KMS-11 (cell line): ENCODE data around the gene RAB40C.
A peak's percentile ranks its signal among the peaks of the same experiment; 100 is the strongest.

Experiments
- H2AFZ ChIP-seq: fragments of 200-600 bp; sonication (generic); 2 replicates; pipeline ENCODE4 v1.6.1; 2016; ENCODE audit warnings: antibody characterized with exemption, mixed run types, low read depth
- H3K27ac ChIP-seq: fragments of 200-600 bp; sonication (generic); 2 replicates; pipeline ENCODE4 v1.6.1; 2016; ENCODE audit warnings: mild to moderate bottlenecking, mixed run types
- H3K27me3 ChIP-seq: fragments of 200-600 bp; sonication (generic); 2 replicates; pipeline ENCODE4 v1.6.1; 2017; ENCODE audit warnings: mild to moderate bottlenecking, low read depth, mixed run types, moderate library complexity; ENCODE audit not compliant: insufficient read depth
- H3K36me3 ChIP-seq: fragments of 200-600 bp; sonication (generic); 2 replicates; pipeline ENCODE4 v1.6.1; 2017; ENCODE audit warnings: mild to moderate bottlenecking, mixed run types; ENCODE audit not compliant: insufficient read depth
- H3K4me1 ChIP-seq: fragments of 200-600 bp; sonication (generic); 2 replicates; pipeline ENCODE4 v1.6.1; 2016; ENCODE audit warnings: mild to moderate bottlenecking, low read depth, mixed run types; ENCODE audit not compliant: poor library complexity, severe bottlenecking
- H3K4me2 ChIP-seq: fragments of 200-600 bp; sonication (generic); 2 replicates; pipeline ENCODE4 v1.7.0; 2016; ENCODE audit warnings: mild to moderate bottlenecking, mixed run types
- H3K4me3 ChIP-seq: fragments of 200-600 bp; sonication (generic); IDR thresholded peaks from 2 replicates; pipeline ENCODE4 v1.6.1; 2017; ENCODE audit warnings: low read depth, low read length, mixed read lengths; ENCODE audit not compliant: insufficient read depth
- H3K79me2 ChIP-seq: fragments of 200-600 bp; sonication (generic); 2 replicates; pipeline ENCODE4 v1.6.1; 2016; ENCODE audit warnings: low read depth, mixed run types; ENCODE audit not compliant: insufficient read depth
- H3K9ac ChIP-seq: fragments of 200-600 bp; sonication (generic); 2 replicates; pipeline ENCODE4 v1.6.1; 2016; ENCODE audit warnings: mild to moderate bottlenecking, mixed run types
- H4K20me1 ChIP-seq: fragments of 200-600 bp; sonication (generic); 2 replicates; pipeline ENCODE4 v1.6.1; 2016; ENCODE audit warnings: mild to moderate bottlenecking, mixed run types; ENCODE audit not compliant: insufficient read depth
- TF ChIP-seq, protein P1 (sequence below): fragments of 200-600 bp; sonication (generic); conservative IDR thresholded peaks from 2 replicates; pipeline ENCODE4 v1.6.1; 2017; ENCODE audit warnings: low read depth, mild to moderate bottlenecking, antibody characterized with exemption, low read length, moderate library complexity, mixed read lengths

RAB40C gene

GRCh38 chr16:577796-578195, 12.1 kb upstream of the RAB40C start:
- no peak overlapping the region for H2AFZ ChIP-seq
- no peaks in the 10 kb centered on the region for H3K27me3 ChIP-seq
- no peak overlapping the region for H3K4me3 ChIP-seq
- no peak overlapping the region for H3K27ac ChIP-seq
- no peaks in the 10 kb centered on the region for H3K79me2 ChIP-seq
- H3K9ac ChIP-seq, result no peak overlapping the region
- no peak overlapping the region for H3K4me2 ChIP-seq
- TF ChIP-seq, protein P1, sequence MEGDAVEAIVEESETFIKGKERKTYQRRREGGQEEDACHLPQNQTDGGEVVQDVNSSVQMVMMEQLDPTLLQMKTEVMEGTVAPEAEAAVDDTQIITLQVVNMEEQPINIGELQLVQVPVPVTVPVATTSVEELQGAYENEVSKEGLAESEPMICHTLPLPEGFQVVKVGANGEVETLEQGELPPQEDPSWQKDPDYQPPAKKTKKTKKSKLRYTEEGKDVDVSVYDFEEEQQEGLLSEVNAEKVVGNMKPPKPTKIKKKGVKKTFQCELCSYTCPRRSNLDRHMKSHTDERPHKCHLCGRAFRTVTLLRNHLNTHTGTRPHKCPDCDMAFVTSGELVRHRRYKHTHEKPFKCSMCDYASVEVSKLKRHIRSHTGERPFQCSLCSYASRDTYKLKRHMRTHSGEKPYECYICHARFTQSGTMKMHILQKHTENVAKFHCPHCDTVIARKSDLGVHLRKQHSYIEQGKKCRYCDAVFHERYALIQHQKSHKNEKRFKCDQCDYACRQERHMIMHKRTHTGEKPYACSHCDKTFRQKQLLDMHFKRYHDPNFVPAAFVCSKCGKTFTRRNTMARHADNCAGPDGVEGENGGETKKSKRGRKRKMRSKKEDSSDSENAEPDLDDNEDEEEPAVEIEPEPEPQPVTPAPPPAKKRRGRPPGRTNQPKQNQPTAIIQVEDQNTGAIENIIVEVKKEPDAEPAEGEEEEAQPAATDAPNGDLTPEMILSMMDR, result no peak
- peaks cover 6% of the 10 kb centered on the region for H3K4me1 ChIP-seq
- no peaks in the 10 kb centered on the region for H3K36me3 ChIP-seq
- no peaks in the 10 kb centered on the region for H4K20me1 ChIP-seq

DNA sequence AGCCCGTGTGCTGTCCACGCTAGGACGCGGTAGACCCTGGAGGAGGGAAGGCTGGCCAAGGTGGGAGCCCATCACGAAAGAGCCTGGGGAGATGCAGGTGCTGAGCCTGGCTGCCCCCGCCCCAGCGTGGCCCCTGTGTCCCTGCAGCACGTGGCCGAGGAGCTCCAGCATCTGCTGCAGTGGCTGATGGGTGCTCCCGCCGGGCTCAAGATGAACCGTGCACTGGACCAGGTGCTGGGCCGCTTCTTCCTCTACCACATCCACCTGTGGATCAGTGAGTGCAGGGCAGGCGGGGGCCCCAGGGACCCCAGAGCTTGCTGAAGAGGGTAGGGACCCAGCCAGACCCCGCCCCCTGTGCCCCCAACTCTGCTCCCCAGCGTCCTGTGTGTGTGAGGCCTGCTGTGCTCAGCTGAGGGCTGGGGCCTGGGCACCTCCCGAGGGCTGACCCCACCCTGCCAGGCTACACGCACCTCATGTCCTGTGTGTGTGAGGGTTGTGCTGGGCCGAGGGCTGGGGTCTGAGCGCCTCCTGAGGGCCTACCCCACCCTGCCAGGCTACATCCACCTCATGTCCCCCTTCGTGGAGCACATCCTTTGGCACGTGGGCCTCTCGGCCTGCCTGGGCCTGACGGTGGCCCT, 11.5 kb upstream of the RAB40C start:
- H3K4me1 ChIP-seq, result peaks cover 6% of the 10 kb centered on the region
- no peaks in the 10 kb centered on the region for H3K36me3 ChIP-seq
- no peaks in the 10 kb centered on the region for H3K27me3 ChIP-seq
- no peak overlapping the region for H3K9ac ChIP-seq
- no peak overlapping the region for H2AFZ ChIP-seq
- H4K20me1 ChIP-seq, result no peaks in the 10 kb centered on the region
- H3K4me3 ChIP-seq, result no peak overlapping the region
- H3K4me2 ChIP-seq, result no peak overlapping the region
- TF ChIP-seq, protein P1, result no peak
- H3K27ac ChIP-seq, result no peak overlapping the region
- no peaks in the 10 kb centered on the region for H3K79me2 ChIP-seq

GRCh38 chr16:578870-579405, 10.9 kb upstream of the RAB40C start:
- TF ChIP-seq, protein P1, result peak; percentile 50
- Histone ChIP-seq H3K27ac (no peak overlapping the region), H2AFZ (no peak overlapping the region), H3K36me3 (no peaks in the 10 kb centered on the region), H3K9ac (no peak overlapping the region), H3K79me2 (no peaks in the 10 kb centered on the region), H3K4me1 (peaks cover 6% of the 10 kb centered on the region), H3K4me2 (no peak overlapping the region), H3K4me3 (no peak overlapping the region), H3K27me3 (no peaks in the 10 kb centered on the region), H4K20me1 (no peaks in the 10 kb centered on the region)

DNA sequence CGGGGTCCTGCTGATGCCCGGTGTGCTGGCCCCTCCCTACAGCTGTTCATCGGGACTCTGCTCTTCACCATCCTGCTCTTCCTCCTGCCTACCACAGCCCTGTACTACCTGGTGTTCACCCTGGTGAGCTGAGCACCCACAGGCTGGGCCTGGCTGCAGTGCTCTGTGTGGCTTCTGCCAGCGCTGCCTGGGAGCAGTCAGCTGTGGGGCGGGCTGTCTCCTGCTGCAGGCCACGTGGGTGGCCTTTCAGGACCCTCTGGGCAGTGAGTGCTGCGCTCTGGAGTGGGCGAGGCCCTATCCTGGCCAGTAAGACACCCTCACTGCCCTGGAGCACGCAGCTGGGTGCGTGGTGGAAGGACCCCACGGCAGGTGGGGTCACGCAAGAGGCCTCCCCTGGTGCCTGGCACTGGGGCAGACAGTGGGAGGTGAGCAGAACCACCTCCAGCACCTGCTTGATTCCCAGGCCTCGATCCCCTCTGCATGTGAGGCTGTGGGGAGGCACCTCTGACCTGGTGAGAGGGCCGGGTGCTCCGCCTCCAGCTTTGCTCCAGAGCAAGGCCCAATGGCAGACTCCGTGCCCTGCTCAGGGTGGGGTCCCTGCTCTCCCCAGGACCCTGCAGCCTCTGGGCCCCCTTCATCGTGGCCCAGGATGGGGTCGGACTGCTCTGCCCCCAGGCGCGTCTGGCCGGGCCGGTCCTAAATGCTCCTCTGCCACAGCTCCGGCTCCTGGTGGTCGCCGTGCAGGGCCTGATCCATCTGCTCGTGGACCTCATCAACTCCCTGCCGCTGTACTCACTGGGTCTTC, 9.5 kb upstream of the RAB40C start:
- Histone ChIP-seq H3K27ac (no peak overlapping the region), H3K79me2 (no peaks in the 10 kb centered on the region), H2AFZ (no peak overlapping the region), H4K20me1 (no peaks in the 10 kb centered on the region), H3K36me3 (no peaks in the 10 kb centered on the region), H3K9ac (no peak overlapping the region), H3K4me1 (peaks cover 6% of the 10 kb centered on the region), H3K4me2 (no peak overlapping the region), H3K27me3 (no peaks in the 10 kb centered on the region), H3K4me3 (no peak overlapping the region)
- TF ChIP-seq, protein P1, result no peak
